ENCODE results near the gene CPED1. TPM values are rescaled to one million over a fixed set of nuclear protein-coding genes. Genes with fewer than 3 reads are reported as not detected.

Gene CPED1
- total RNA-seq, 2 experiments from 2014 or later = 0.17 TPM; not detected in 1

DNA sequence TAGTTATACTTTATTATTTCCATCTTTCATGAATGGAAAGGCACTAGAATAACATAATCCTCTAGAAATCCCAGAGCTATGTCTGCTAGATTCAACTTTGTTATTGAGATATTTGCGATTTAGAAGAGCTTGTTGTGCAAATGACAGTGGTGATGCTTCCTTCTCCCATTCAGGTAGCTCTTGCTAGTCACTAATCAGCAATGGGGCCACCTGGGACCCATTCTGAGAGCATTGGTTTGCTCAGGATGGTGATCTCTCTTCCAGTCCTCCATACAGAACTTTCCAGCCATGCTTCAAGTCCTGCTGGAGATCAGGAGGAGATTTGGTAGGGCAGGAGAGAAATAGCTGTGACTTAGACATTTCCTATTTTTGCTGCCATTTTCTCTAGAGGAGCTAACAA is 274.5 kb downstream of the CPED1 start:
- no peak overlapping the region for H3K27ac Mint-ChIP-seq
- POLR2A ChIA-PET = no interaction called here
- H3K36me3 Mint-ChIP-seq (ENCODE audit: low read depth) = no peaks in the 10 kb centered on the region
- H3K27me3 Mint-ChIP-seq = peaks cover 7% of the 10 kb centered on the region
- CTCF ChIA-PET = no interaction called here
- H3K4me1 Mint-ChIP-seq = no peaks in the 10 kb centered on the region
- no peak overlapping the region for H3K4me3 Mint-ChIP-seq
- DNase-seq = no peak
- H3K9me3 Mint-ChIP-seq = no peaks in the 10 kb centered on the region

DNA sequence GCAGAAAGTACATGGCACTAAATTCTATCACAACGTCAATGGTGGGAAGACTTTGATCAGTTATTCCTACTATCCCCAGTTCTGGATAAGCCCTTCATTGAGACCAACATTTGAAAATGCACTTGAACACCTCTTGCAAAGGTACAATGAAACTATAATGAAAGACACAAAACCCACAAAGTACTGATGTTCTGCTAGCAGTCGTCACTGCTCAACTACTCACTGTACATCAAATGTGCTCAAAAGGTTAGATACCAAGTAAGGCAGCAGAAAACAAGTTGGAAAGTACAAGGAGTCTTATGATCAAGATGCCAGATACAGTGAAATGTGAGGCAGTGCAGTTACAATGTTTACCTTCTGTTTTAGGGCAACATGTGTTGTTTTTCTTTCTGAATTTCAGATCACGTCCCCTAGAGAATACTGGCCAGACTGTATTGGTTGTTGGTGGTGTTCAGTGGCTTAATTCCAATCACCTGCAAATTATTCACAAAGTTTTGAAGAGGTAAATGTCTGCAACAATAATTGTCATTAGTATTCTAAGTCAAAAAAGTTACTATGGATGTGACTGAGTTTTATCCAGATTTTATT is 277.9 kb downstream of the CPED1 start:
- ChIA-PET POLR2A (no interaction called here), CTCF (no interaction called here)
- Mint-ChIP-seq H3K4me3 (no peak overlapping the region), H3K4me1 (no peaks in the 10 kb centered on the region), H3K27me3 (peaks cover 9% of the 10 kb centered on the region), H3K9me3 (no peaks in the 10 kb centered on the region), H3K27ac (no peak overlapping the region), H3K36me3 (ENCODE audit: low read depth) (no peaks in the 10 kb centered on the region)
- DNase-seq = no peak

DNA sequence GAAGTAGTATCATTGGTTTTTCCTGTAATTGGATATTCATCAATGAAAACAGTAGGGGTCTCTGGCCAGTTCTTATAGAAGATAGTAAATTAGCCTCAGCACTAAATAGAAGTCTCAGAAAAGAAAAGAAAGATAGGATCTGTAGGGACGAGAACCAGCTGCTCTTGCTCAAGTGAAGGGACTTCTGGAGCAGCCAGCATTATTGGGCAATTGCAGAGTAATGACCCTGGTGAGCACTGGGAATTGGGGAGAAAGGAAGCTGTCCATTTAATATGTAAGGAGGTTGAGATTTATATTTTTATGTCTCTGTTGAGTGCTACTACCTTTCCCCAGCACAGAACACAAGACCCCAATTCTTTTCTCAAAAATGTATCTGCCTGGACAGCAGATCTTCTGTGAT is 279.1 kb downstream of the CPED1 start:
- CTCF ChIA-PET = no interaction called here
- H3K4me1 Mint-ChIP-seq = no peaks in the 10 kb centered on the region
- DNase-seq = no peak
- H3K9me3 Mint-ChIP-seq = no peaks in the 10 kb centered on the region
- POLR2A ChIA-PET = no interaction called here
- no peaks in the 10 kb centered on the region for H3K36me3 Mint-ChIP-seq (ENCODE audit: low read depth)
- H3K27ac Mint-ChIP-seq = no peak overlapping the region
- peaks cover 9% of the 10 kb centered on the region for H3K27me3 Mint-ChIP-seq
- no peak overlapping the region for H3K4me3 Mint-ChIP-seq

DNA sequence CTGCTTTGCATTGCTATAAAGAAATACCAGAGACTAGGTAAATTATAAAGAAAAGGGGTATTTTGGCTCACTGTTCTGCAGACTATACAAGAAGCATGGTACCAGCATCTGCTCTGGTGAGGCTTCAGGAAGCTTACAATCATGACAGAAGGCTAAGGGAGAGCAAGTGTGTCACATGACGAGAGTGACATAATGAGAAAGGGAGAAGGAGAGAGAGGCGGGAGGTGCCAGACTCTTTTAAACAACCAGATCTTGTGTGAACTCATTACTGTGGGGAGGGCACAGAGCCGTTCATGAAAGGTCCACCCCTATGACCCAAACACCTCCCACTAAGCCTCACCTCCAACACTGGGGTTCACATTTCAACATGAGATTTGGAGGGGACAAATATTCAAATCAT is 281.3 kb downstream of the CPED1 start:
- Mint-ChIP-seq H3K27ac (no peak overlapping the region), H3K4me1 (no peaks in the 10 kb centered on the region), H3K36me3 (ENCODE audit: low read depth) (no peaks in the 10 kb centered on the region), H3K4me3 (no peak overlapping the region), H3K9me3 (no peaks in the 10 kb centered on the region), H3K27me3 (peaks cover 9% of the 10 kb centered on the region)
- CTCF ChIA-PET = no interaction called here
- POLR2A ChIA-PET = no interaction called here
- DNase-seq = no peak

DNA sequence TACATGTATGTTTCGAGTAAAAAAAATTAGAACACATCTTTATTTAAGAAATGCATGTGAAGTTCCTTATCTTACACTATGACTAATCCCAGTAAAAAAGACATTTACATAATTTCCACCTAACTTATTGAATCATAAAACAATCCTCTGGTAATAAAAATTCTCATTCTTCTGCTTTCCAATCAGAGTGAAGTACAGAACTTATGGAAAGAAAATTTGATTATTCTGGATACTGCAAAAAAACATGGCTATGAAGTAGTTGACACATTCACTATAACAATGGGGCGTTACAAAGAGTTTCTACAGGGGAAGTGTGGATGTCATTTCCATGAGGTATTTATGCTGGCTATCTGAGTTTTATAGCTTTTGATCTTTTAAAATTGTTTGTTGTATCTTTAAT is 282.6 kb downstream of the CPED1 start:
- CTCF ChIA-PET = no interaction called here
- Mint-ChIP-seq H3K36me3 (ENCODE audit: low read depth) (no peaks in the 10 kb centered on the region), H3K4me3 (no peak overlapping the region)

DNA sequence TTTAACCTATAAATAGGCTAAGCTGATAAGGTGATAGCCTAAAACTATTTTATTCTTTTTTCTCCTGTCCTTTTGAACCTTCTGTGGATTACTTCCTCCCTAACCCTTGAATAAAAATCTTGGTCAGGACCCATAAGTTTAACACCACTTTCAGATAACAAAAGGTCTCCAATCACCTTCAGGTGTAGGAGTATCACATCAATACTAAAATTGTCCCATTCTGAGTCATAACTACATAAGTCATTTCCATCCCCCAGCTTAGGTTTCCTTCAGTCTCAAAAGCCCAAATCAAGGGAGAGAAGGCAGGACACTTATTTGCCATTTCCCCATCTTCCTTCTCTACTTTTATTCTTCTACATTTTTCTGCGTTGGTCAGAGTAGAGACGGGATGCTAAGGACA is 283.4 kb downstream of the CPED1 start:
- Mint-ChIP-seq H3K36me3 (ENCODE audit: low read depth) (no peaks in the 10 kb centered on the region), H3K27me3 (peaks cover 5% of the 10 kb centered on the region), H3K4me3 (no peak overlapping the region), H3K4me1 (no peaks in the 10 kb centered on the region), H3K9me3 (no peaks in the 10 kb centered on the region), H3K27ac (no peak overlapping the region)
- CTCF ChIA-PET = no interaction called here
- POLR2A ChIA-PET = no interaction called here
- no peak for DNase-seq

More for the DNA sequence above, 282.6 kb downstream of the CPED1 start:
- no peak for DNase-seq
- POLR2A ChIA-PET = no interaction called here
- Mint-ChIP-seq H3K27ac (no peak overlapping the region), H3K27me3 (peaks cover 6% of the 10 kb centered on the region), H3K4me1 (no peaks in the 10 kb centered on the region), H3K9me3 (no peaks in the 10 kb centered on the region)

DNA sequence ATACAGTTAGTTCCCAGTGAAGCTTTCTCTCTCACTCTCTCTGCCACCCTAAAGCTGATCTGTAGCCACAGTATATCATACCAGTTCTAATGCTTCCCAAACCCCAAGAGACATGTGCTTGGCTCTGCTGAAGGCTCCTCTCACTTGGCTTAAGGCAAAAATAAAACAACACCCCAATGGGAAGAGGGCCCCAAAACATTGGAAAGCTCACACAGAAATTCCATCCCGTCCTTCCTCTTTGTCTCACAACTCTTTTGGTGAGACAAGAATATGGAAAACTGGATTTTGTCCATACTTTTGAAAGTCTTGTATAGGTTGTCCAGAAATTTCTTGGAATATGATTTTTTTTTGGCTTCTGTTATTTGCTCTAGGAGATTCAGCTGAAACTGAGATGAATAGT is 284.2 kb downstream of the CPED1 start:
- CTCF ChIA-PET = no interaction called here
- Mint-ChIP-seq H3K36me3 (ENCODE audit: low read depth) (no peaks in the 10 kb centered on the region), H3K27me3 (peaks cover 7% of the 10 kb centered on the region), H3K4me3 (no peak overlapping the region), H3K27ac (no peak overlapping the region), H3K4me1 (no peaks in the 10 kb centered on the region), H3K9me3 (no peaks in the 10 kb centered on the region)
- DNase-seq = no peak
- POLR2A ChIA-PET = no interaction called here

DNA sequence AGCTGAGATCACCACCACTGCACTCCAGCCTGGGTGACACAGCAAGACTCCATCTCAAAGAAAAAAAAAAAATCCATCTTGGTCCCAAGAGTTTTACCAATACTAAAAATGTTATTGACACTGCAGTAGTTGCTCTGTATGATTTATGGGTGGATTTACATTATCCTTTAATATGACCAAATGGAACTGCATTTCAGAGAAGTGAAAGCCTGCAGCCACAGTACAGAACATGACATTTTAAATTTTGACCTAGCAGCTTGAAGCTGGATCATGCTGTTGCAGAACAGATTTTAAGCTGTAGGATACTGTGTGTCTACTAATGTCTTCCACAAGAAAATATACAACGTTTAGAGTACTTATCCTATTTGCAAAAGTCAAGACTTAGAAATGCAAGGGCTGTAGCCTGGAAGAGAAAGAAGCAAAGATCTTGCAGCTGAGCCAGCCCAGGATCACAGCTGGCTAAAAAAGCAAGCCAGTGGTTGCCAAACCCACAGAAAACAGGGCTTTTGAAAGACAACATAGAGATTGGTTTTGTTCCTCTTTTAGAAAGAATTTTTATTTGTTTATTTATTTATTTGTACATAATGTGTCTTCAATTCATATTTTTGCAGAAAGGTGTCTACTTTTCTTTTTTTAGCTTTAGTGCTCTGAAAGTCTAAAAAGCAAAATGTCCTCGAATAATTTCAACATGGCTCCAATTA is 285.1 kb downstream of the CPED1 start:
- Mint-ChIP-seq H3K4me1 (peaks cover 1% of the 10 kb centered on the region), H3K36me3 (ENCODE audit: low read depth) (no peaks in the 10 kb centered on the region), H3K27ac (no peak overlapping the region), H3K9me3 (no peaks in the 10 kb centered on the region), H3K4me3 (no peak overlapping the region), H3K27me3 (peaks cover 7% of the 10 kb centered on the region)
- ChIA-PET CTCF (no interaction called here), POLR2A (no interaction called here)
- DNase-seq = no peak

DNA sequence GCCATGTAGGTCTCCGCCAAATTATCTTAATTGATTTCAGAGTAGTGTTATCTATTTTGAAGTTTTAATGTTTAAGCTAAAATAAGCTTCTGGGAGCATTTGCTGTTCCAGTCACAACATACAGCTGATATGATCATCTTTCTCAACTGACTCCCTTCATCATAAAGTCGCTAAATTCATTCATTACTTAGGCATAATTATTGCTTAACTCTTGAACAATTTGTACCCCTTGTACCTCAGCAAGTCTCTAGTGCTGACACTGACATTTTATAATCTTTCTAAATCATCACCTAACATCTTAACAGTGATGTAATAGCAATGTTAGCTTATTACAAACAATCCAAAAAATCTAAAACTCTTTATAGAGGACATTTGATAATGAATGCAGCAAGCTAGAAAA is 286.0 kb downstream of the CPED1 start:
- peaks cover 8% of the 10 kb centered on the region for H3K4me1 Mint-ChIP-seq
- DNase-seq = no peak
- ChIA-PET POLR2A (no interaction called here), CTCF (no interaction called here)
- no peaks in the 10 kb centered on the region for H3K36me3 Mint-ChIP-seq (ENCODE audit: low read depth)
- H3K9me3 Mint-ChIP-seq = no peaks in the 10 kb centered on the region
- H3K27me3 Mint-ChIP-seq = peaks cover 6% of the 10 kb centered on the region
- no peak overlapping the region for H3K27ac Mint-ChIP-seq
- H3K4me3 Mint-ChIP-seq = no peak overlapping the region

DNA sequence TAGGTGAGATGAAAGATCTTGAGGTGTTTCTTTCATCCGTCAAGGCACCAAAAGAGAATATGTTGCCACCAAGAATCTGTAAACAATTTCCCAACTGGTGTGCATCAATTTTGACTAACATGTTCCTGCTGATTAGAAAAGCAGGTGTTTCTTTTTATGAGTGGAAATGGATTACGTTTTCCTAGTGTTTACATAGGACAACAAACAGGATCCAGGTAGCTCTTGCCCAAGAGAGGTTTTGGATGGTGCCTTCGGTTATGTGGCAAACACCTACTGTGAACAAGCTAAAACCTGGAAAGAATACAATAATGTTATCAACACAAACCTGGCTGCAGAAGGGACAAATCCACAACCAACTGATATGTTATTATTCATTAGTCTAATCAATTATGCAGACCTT is 286.7 kb downstream of the CPED1 start:
- Mint-ChIP-seq H3K4me3 (no peak overlapping the region), H3K36me3 (ENCODE audit: low read depth) (no peaks in the 10 kb centered on the region), H3K27ac (no peak overlapping the region), H3K27me3 (peaks cover 6% of the 10 kb centered on the region), H3K4me1 (peaks cover 10% of the 10 kb centered on the region), H3K9me3 (no peaks in the 10 kb centered on the region)
- DNase-seq = no peak
- ChIA-PET POLR2A (no interaction called here), CTCF (no interaction called here)

DNA sequence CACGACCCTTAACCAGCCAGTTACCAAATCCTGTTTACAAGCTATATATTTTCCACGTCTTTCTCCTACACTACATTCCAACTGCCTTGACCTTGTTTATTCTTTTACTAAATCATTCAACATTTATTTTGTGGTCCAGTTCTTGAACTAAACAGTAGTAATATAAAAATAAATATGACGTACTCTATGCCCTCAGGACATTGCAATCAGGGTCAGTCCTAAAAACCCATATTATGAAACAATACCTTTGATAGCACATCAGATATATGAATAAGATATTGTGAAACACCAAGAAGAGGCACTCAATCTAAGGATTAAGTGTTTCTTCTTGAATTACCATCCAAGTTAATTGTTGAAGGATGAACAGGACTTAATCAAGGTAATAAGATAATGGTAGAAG is 287.8 kb downstream of the CPED1 start:
- no peak for DNase-seq
- H3K36me3 Mint-ChIP-seq (ENCODE audit: low read depth) = no peaks in the 10 kb centered on the region
- H3K4me1 Mint-ChIP-seq = peaks cover 10% of the 10 kb centered on the region
- no peaks in the 10 kb centered on the region for H3K9me3 Mint-ChIP-seq
- POLR2A ChIA-PET = no interaction called here
- CTCF ChIA-PET = interaction anchor here (0.5 to 0.6 kb wide), 2 partner anchors 144 to 322 kb away, joined by 3 read pairs; no protein-coding TSS in a partner anchor
- H3K27ac Mint-ChIP-seq = no peak overlapping the region
- H3K4me3 Mint-ChIP-seq = no peak overlapping the region
- peaks cover 6% of the 10 kb centered on the region for H3K27me3 Mint-ChIP-seq

DNA sequence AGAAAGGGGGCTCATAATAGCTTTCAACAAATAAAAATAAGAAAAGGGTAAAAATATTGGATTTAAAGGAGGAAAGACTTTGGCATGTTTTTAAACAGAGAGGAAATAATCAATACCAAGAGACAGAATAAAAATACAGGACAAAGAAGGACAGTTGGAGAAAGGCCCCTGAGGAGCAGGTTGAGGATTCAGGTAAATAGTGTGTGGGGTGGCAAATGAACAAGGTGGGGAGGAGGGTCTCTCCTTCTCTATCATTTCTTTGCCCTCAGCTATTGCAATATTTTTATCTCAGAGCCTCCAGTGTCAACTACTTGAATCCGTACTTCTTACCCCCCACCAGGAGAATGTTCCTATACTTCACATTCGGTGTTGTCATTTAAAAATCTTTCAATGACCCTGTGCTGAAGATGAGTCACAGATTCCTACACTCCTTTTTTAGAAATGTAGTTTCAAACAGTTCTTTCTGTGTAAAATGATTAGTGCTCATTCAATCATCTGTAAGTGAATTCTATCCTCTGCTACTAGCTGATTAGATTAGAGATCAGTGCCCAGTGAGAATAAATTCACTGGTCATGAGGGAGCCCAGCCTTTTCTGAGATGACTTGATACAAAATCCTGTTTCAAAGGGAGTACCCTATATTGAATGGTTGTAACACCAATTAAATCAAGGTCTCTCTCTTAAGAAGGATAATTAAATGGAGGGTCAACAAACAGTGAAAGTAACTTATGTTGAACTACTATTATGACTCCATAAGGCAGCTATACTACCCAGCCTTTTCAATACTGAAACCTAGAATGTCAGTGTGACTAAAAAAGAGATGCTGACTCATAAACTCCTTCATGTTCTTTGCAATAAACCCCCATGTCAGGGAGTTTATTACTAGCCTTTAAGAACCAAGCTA is 289.9 kb downstream of the CPED1 start:
- H3K4me1 Mint-ChIP-seq = peaks cover 10% of the 10 kb centered on the region
- no peak overlapping the region for H3K4me3 Mint-ChIP-seq
- H3K27ac Mint-ChIP-seq = no peak overlapping the region
- ChIA-PET POLR2A (no interaction called here), CTCF (no interaction called here)
- peaks cover 6% of the 10 kb centered on the region for H3K27me3 Mint-ChIP-seq
- DNase-seq = no peak
- no peaks in the 10 kb centered on the region for H3K36me3 Mint-ChIP-seq (ENCODE audit: low read depth)
- peaks cover 2% of the 10 kb centered on the region for H3K9me3 Mint-ChIP-seq

DNA sequence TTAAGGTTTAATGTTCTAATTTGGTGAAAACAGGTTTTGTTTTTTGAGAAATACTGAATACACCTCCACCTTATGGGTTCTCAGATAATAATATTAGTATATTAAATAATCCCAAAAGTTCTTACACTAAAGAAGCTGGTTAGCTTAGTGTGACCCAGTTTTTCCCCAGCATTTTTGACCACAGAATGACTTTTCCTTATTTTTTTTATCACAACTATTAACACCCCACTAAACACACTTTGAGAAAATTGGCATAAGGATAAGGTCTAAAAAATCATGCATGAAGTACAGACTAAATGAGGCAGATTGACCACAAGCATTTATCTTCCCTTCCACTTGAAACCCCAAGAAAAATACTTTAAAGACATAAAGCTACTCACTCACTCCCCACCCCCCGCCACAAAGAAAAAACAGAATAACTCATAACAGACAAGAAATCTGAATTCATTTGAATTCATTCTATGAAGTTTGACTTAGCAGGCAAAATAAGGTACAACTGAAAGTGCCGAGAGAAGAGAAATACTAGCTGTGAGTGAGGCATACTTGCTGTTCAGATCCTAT is 290.6 kb downstream of the CPED1 start:
- Mint-ChIP-seq H3K4me1 (peaks cover 10% of the 10 kb centered on the region), H3K27ac (no peak overlapping the region), H3K36me3 (ENCODE audit: low read depth) (no peaks in the 10 kb centered on the region), H3K9me3 (peaks cover 2% of the 10 kb centered on the region), H3K27me3 (peaks cover 6% of the 10 kb centered on the region), H3K4me3 (no peak overlapping the region)
- no peak for DNase-seq
- ChIA-PET POLR2A (no interaction called here), CTCF (no interaction called here)
